GM10266 (cell line): ENCODE measurements around the gene UXT.

Source experiments
- DNase-seq: peaks from one replicate; pipeline ENCODE4 v3.0.0; 2012; ENCODE audit errors: extremely low spot score
- CTCF ChIP-seq: IDR thresholded peaks from 2 replicates; pipeline ENCODE4 v1.5.1; 2012; ENCODE audit warnings: mild to moderate bottlenecking, low read depth; ENCODE audit not compliant: control insufficient read depth, insufficient read depth; ENCODE audit errors: missing control alignments

The UXT gene

GRCh38 chrX:47646636-47647035 is 12.3 kb downstream of the UXT start:
- DNase-seq = no peak
- TF ChIP-seq CTCF = no peak

- no peak for DNase-seq
- no peak for TF ChIP-seq CTCF
Observed at GRCh38 chrX:47645530-47645929, 13.4 kb downstream of the UXT start.

- DNase-seq = no peak
- TF ChIP-seq CTCF = peak; percentile 21
Observed at GRCh38 chrX:47644557-47645091, 14.4 kb downstream of the UXT start.

- peak; percentile 18 for TF ChIP-seq CTCF
- DNase-seq = no peak
Observed at GRCh38 chrX:47643926-47644325, 15.1 kb downstream of the UXT start.

- no peak for TF ChIP-seq CTCF
Observed at GRCh38 chrX:47638816-47639215, 20.2 kb downstream of the UXT start.

GRCh38 chrX:47637546-47638195 is 21.3 kb downstream of the UXT start:
- TF ChIP-seq CTCF = peak; percentile 37
- peak; percentile 71 for DNase-seq

More at GRCh38 chrX:47638816-47639215, 20.2 kb downstream of the UXT start:
- no peak for DNase-seq

- DNase-seq = no peak
- TF ChIP-seq CTCF = no peak
Observed at GRCh38 chrX:47634871-47635575, 24.0 kb downstream of the UXT start.
